H1 (cell line): ENCODE measurements around the gene ZNF609.

Experiments used
- ATF2 ChIP-seq: IDR thresholded peaks from 2 replicates; pipeline ENCODE4 v1.6.1; 2012; ENCODE audit warnings: low read length, inconsistent platforms
- CREB1 ChIP-seq: IDR thresholded peaks from 2 replicates; pipeline ENCODE4 v1.6.1; 2012; ENCODE audit warnings: inconsistent platforms
- CTCF ChIP-seq, 3 experiments: IDR thresholded peaks; 1 replicate in 2 of 3; 2 replicates in 1 of 3; pipeline versions ENCODE4 v1.5.1 to v1.6.1; 2011; ENCODE audit warnings: low read length in 3 of 3, mild to moderate bottlenecking in 3 of 3, inconsistent platforms in 2 of 3, low read depth in 1 of 3, moderate library complexity in 1 of 3; ENCODE audit not compliant: insufficient read depth in 1 of 3; ENCODE audit errors: control extremely low read depth in 1 of 3
- EP300 ChIP-seq, 2 experiments: IDR thresholded peaks; 1 replicate in 1 of 2; 2 replicates in 1 of 2; pipeline ENCODE4 v1.6.1; 2011 to 2012; ENCODE audit warnings: low read depth in 2 of 2, low read length in 2 of 2, mild to moderate bottlenecking in 2 of 2, borderline replicate concordance in 1 of 2, inconsistent platforms in 1 of 2, moderate library complexity in 1 of 2
- EZH2 ChIP-seq: fragments of 200-600 bp; sonication (generic); IDR thresholded peaks from 2 replicates; pipeline ENCODE4 v1.7.1; 2012; ENCODE audit warnings: low read depth, mild to moderate bottlenecking, moderate library complexity, low read length, inconsistent platforms; ENCODE audit not compliant: severe bottlenecking
- HDAC6 ChIP-seq: IDR thresholded peaks from one replicate; pipeline ENCODE4 v1.7.1; 2012; ENCODE audit warnings: low read depth, mild to moderate bottlenecking, inconsistent platforms, low read length, moderate library complexity
- MAX ChIP-seq: IDR thresholded peaks from 2 replicates; pipeline ENCODE4 v1.6.1; 2012; ENCODE audit warnings: inconsistent platforms
- POLR2A ChIP-seq, 2 experiments: IDR thresholded peaks; 1 replicate in 1 of 2; 2 replicates in 1 of 2; pipeline ENCODE4 v1.6.1; 2011; ENCODE audit warnings: low read depth in 2 of 2, low read length in 2 of 2, mild to moderate bottlenecking in 2 of 2; ENCODE audit errors: control extremely low read depth in 1 of 2
- POLR2AphosphoS5 ChIP-seq: IDR thresholded peaks from 2 replicates; pipeline ENCODE4 v1.6.1; 2011; ENCODE audit warnings: low read depth, low read length
- RAD21 ChIP-seq, 2 experiments: IDR thresholded peaks in 1 of 2; conservative IDR thresholded peaks in 1 of 2; 2 replicates each; pipeline ENCODE4 v1.6.1; 2011; ENCODE audit warnings: low read depth in 2 of 2, low read length in 2 of 2, improper control_type of control experiment in 1 of 2, inconsistent platforms in 1 of 2, mild to moderate bottlenecking in 1 of 2, moderate library complexity in 1 of 2
- TCF12 ChIP-seq: IDR thresholded peaks from 2 replicates; pipeline ENCODE4 v1.6.1; 2011; ENCODE audit warnings: low read depth, mild to moderate bottlenecking, low read length

DNA sequence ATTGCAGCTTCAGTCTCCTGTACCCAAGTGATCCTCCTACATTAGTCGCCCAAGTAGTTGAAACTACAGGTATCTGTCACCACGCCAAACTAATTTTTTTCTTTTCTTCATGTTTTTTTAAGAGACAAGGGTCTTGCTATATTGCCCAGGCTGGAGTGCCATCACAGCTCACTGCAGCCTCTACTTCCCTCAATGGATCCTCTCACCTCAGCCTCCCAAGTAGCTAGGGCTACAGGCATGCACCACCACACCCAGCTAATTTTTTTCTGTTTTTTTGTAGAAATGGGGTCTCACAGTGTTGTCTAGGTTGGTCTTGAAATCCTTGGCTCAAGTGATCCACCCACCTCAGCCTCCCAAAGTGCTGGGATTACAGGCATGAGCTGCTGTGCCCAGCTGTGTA lies 89.5 kb downstream of the ZNF609 start:
- TF ChIP-seq POLR2AphosphoS5 (no peak), RAD21 (IDR thresholded peaks at IDR 0.05 in 1 of 2, conservative IDR thresholded peaks at IDR 0.05 in 1 of 2; ENCODE audit: low read depth in 2 of 2, low read length in 2 of 2) (no peak), HDAC6 (no peak), CTCF (IDR thresholded peaks at IDR 0.05; ENCODE audit: control extremely low read depth in 1 of 3, insufficient read depth in 1 of 3, low read depth in 1 of 3, low read length in 3 of 3) (no peak), EZH2 (no peak), ATF2 (no peak), EP300 (IDR thresholded peaks at IDR 0.05; ENCODE audit: borderline replicate concordance in 1 of 2, low read depth in 2 of 2, low read length in 2 of 2) (no peak), POLR2A (IDR thresholded peaks at IDR 0.05; ENCODE audit: control extremely low read depth in 1 of 2, low read depth in 2 of 2, low read length in 2 of 2) (no peak), CREB1 (no peak), TCF12 (no peak), MAX (no peak)
